Endothelial cell of umbilical vein (primary cell): ENCODE measurements around the gene SMAD2. TPM values are rescaled to one million over a fixed set of nuclear protein-coding genes. Genes with fewer than 3 reads are reported as not detected.

Source experiments
- BruUV-seq: library from RNA; stranded (reverse); fragments of 400-500 nt; replicated peaks from 2 replicates; lab custom pipeline; 2021; lab: Mats Ljungman, UMichigan
- CTCF ChIA-PET: fragments of 300-600, 350-600 bp; sonication (Branson Sonifier 250); formaldehyde crosslinking; loops from one replicate; lab custom pipeline; 2021; ENCODE audit warnings: antibody characterized with exemption, inconsistent platforms; lab: Charles Lee
- POLR2A ChIA-PET: fragments of 300-600, 350-600 bp; sonication (Branson Sonifier 250); formaldehyde crosslinking; loops from one replicate; lab custom pipeline; 2021; ENCODE audit warnings: antibody characterized with exemption, inconsistent platforms; lab: Charles Lee
- DNase-seq: peaks from one replicate; pipeline ENCODE4 v3.0.0-alpha.2; 2011; ENCODE audit warnings: low read depth, low spot score
- FAIRE-seq: peaks from 2 replicates; lab custom pipeline; 2011; peaks lifted over from hg19 to GRCh38; lab: Jason Lieb, UNC
- H2AFZ ChIP-seq: 2 replicates; pipeline ENCODE4 v1.6.0; 2012; ENCODE audit warnings: low read depth, low read length, control low read depth, inconsistent platforms
- H3K27ac ChIP-seq: 2 replicates; pipeline ENCODE4 v1.5.1; 2011; ENCODE audit warnings: low read depth, mild to moderate bottlenecking, control low read depth, low read length, moderate library complexity; ENCODE audit not compliant: insufficient read depth
- H3K27me3 ChIP-seq, 2 experiments: 2 replicates each; pipeline versions ENCODE4 v1.6.0 to v1.6.1; 2011; ENCODE audit warnings: low read length in 2 of 2, mixed read lengths in 1 of 2; ENCODE audit not compliant: control insufficient read depth in 2 of 2, insufficient read depth in 2 of 2
- H3K36me3 ChIP-seq, 2 experiments: 2 replicates in 1 of 2; 3 replicates in 1 of 2; pipeline ENCODE4 v1.5.1; 2011; ENCODE audit warnings: low read length in 2 of 2, mild to moderate bottlenecking in 1 of 2, moderate library complexity in 1 of 2; ENCODE audit not compliant: control insufficient read depth in 2 of 2, insufficient read depth in 2 of 2; ENCODE audit errors: extremely low read depth in 1 of 2
- H3K4me1 ChIP-seq: 3 replicates; pipeline ENCODE4 v1.5.1; 2011; ENCODE audit warnings: mild to moderate bottlenecking, low read length; ENCODE audit not compliant: control insufficient read depth, insufficient read depth; ENCODE audit errors: extremely low read depth
- H3K4me2 ChIP-seq: 2 replicates; pipeline ENCODE4 v1.6.1; 2011; ENCODE audit warnings: low read length, control low read depth, mixed read lengths; ENCODE audit not compliant: insufficient read depth
- H3K4me3 ChIP-seq, 3 experiments: fragments of 200-600 bp in 1 of 3; sonication (generic), shearing (Covaris generic) in 1 of 3; replicated peaks in 1 of 3; 2 replicates each; pipeline ENCODE4 v1.5.1; 2011 to 2016; ENCODE audit warnings: control low read depth in 3 of 3, low read length in 3 of 3, mild to moderate bottlenecking in 2 of 3, inconsistent platforms in 1 of 3, low read depth in 1 of 3, moderate library complexity in 1 of 3; ENCODE audit not compliant: insufficient read depth in 1 of 3
- H3K79me2 ChIP-seq: 2 replicates; pipeline ENCODE4 v1.6.0; 2012; ENCODE audit warnings: low read length, inconsistent platforms; ENCODE audit not compliant: control insufficient read depth, insufficient read depth
- H3K9ac ChIP-seq: replicated peaks from 2 replicates; pipeline ENCODE3; 2011; ENCODE audit warnings: low read length, control low read depth; ENCODE audit not compliant: insufficient read depth; ENCODE audit errors: extremely low read depth
- H3K9me1 ChIP-seq: replicated peaks from 3 replicates; pipeline ENCODE4 v1.6.0; 2011; ENCODE audit warnings: mild to moderate bottlenecking, low read length; ENCODE audit not compliant: control insufficient read depth, insufficient read depth; ENCODE audit errors: extremely low read depth
- H3K9me3 ChIP-seq: replicated peaks from 2 replicates; pipeline ENCODE4 v1.5.1; 2012; ENCODE audit warnings: low read length, inconsistent platforms; ENCODE audit not compliant: control insufficient read depth, insufficient read depth
- H4K20me1 ChIP-seq: replicated peaks from 2 replicates; pipeline ENCODE3; 2011; ENCODE audit warnings: mild to moderate bottlenecking, low read length; ENCODE audit not compliant: control insufficient read depth, insufficient read depth; ENCODE audit errors: extremely low read depth
- CTCF ChIP-seq, 2 donors: IDR thresholded peaks; 1 replicate in 1 of 2; 2 replicates in 1 of 2; pipeline ENCODE4 v1.5.1; 2011; ENCODE audit warnings: low read length in 2 of 2, mild to moderate bottlenecking in 2 of 2, moderate library complexity in 2 of 2, control low read depth in 1 of 2, inconsistent platforms in 1 of 2, low read depth in 1 of 2; ENCODE audit not compliant: insufficient read depth in 1 of 2; ENCODE audit errors: extremely low read depth in 1 of 2
- EZH2 ChIP-seq: IDR thresholded peaks from 2 replicates; pipeline ENCODE4 v1.6.1; 2012; ENCODE audit warnings: borderline replicate concordance, low read depth, mild to moderate bottlenecking, moderate library complexity, low read length, inconsistent platforms; ENCODE audit not compliant: severe bottlenecking
- FOS ChIP-seq: IDR thresholded peaks from 2 replicates; pipeline ENCODE4 v1.6.1; 2011; ENCODE audit warnings: mild to moderate bottlenecking, low read length, moderate library complexity, borderline replicate concordance; ENCODE audit not compliant: insufficient read depth
- GATA2 ChIP-seq: IDR thresholded peaks from 2 replicates; pipeline ENCODE4 v1.7.0; 2011; ENCODE audit warnings: low read depth, mild to moderate bottlenecking, moderate library complexity, mixed read lengths, low read length; ENCODE audit not compliant: insufficient read length, insufficient read depth
- JUN ChIP-seq: IDR thresholded peaks from 2 replicates; pipeline ENCODE4 v1.6.1; 2011; ENCODE audit warnings: borderline replicate concordance, low read depth; ENCODE audit not compliant: insufficient read length, insufficient read depth
- MAX ChIP-seq: IDR thresholded peaks from 2 replicates; pipeline ENCODE4 v1.6.1; 2011; ENCODE audit not compliant: insufficient read depth, insufficient read length
- MYC ChIP-seq: IDR thresholded peaks from one replicate; pipeline ENCODE4 v1.6.1; 2011; ENCODE audit warnings: mild to moderate bottlenecking, low read depth, low read length
- POLR2A ChIP-seq: IDR thresholded peaks from 2 replicates; pipeline ENCODE4 v1.6.1; 2012; ENCODE audit warnings: low read depth, mild to moderate bottlenecking, control low read depth, low read length
- POLR2AphosphoS5 ChIP-seq: IDR thresholded peaks from 2 replicates; pipeline ENCODE4 v1.6.1; 2012; ENCODE audit warnings: low read depth, mild to moderate bottlenecking, control low read depth, low read length, moderate library complexity; ENCODE audit not compliant: insufficient read depth
- dilution Hi-C: fragments of 300-500 bp; cut with MboI; formaldehyde crosslinking; loops from one replicate; pipeline ENCODE4 v1.15.0; 2019; ENCODE audit warnings: low sequenced_read_pairs; ENCODE audit not compliant: extremely low pct_ligation_motif_present
- intact Hi-C: fragments of 100-400 bp; cut with micrococcal nuclease; formaldehyde crosslinking; loops from one replicate; pipeline ENCODE4 v1.10.0; 2022
- polyA plus RNA-seq, 4 experiments: library from polyadenylated mRNA; depleted of rRNA in 3 of 4; stranded (reverse) in 3 of 4; unstranded in 1 of 4; fragments of >200 nt; gene quantifications; 2 replicates each; pipeline versions ENCODE4 v1.2.1 to v1.2.3, GENCODE V29; 2011 to 2012; ENCODE audit warnings: missing spikeins in 1 of 4
- total RNA-seq: library from RNA; stranded (reverse); gene quantifications from 2 replicates; pipeline ENCODE4 v1.2.3, GENCODE V29; 2021

SMAD2 gene
- total and polyA plus RNA-seq, 2 donors (not counting 3 experiments of a cell fraction or from before 2014, with no cell fraction given): 40.3 to 123 TPM

- FAIRE-seq (no peak), DNase-seq (no peak)
- H3K9ac ChIP-seq: no peak overlapping the region
- peaks cover 95% of the 10 kb centered on the region for H3K79me2 ChIP-seq
- H2AFZ ChIP-seq: no peak overlapping the region
- no peaks in the 10 kb centered on the region for H3K27me3 ChIP-seq
- POLR2A ChIA-PET: no interaction called here
- intact Hi-C loops: no loop called here
- CTCF ChIA-PET: interaction anchor here (1.0 kb wide), 1 partner anchor 25 kb away, joined by 3 read pairs; no protein-coding TSS in a partner anchor
- H3K9me3 ChIP-seq: no peaks in the 10 kb centered on the region
- dilution Hi-C loops: no loop called here
- no peak overlapping the region for H3K4me2 ChIP-seq
- no peaks in the 10 kb centered on the region for H3K9me1 ChIP-seq
- no peak overlapping the region for H3K27ac ChIP-seq
- BruUV-seq: no TSS peak
- TF ChIP-seq CTCF (IDR thresholded peaks at IDR 0.05; ENCODE audit: extremely low read depth in 1 of 2, insufficient read depth in 1 of 2, low read depth in 1 of 2, low read length in 2 of 2): no peak
- TF ChIP-seq MAX: no peak
- TF ChIP-seq FOS: no peak
- no peak for TF ChIP-seq EZH2
- TF ChIP-seq GATA2: no peak
- no peak for TF ChIP-seq JUN
- no peak for TF ChIP-seq MYC
- no peak for TF ChIP-seq POLR2AphosphoS5
- no peak for TF ChIP-seq POLR2A
- no peak overlapping the region for H3K4me3 ChIP-seq
- peaks cover 28% of the 10 kb centered on the region for H4K20me1 ChIP-seq
- H3K36me3 ChIP-seq: no peaks in the 10 kb centered on the region
- no peaks in the 10 kb centered on the region for H3K4me1 ChIP-seq
Observed at GRCh38 chr18:47917923-47918610, 12.4 kb downstream of the SMAD2 start.
